GM12892 (cell line): Measurements from ENCODE around the gene B3GNT5.

Source experiments
- POLR2A ChIP-seq: IDR thresholded peaks from 2 replicates; pipeline ENCODE4 v1.6.1; 2011; ENCODE audit warnings: low read depth, low read length, control low read depth
- POLR2AphosphoS5 ChIP-seq: IDR thresholded peaks from 2 replicates; pipeline ENCODE4 v1.6.1; 2011; ENCODE audit warnings: low read depth, low read length, control low read depth
- TAF1 ChIP-seq: IDR thresholded peaks from 2 replicates; pipeline ENCODE4 v1.6.1; 2011; ENCODE audit warnings: low read depth, mild to moderate bottlenecking, control low read depth, low read length, borderline replicate concordance

- TF ChIP-seq TAF1 (no peak), POLR2A (no peak), POLR2AphosphoS5 (no peak)
These were observed 22.9 kb downstream of the B3GNT5 start for GRCh38 chr3:183275937-183276336.
